C4-2B (cell line): ENCODE measurements around the gene LRWD1.

Experiments
- H3K27ac ChIP-seq: fragments of 450-650 bp; 2 replicates; pipeline ENCODE4 v1.5.1; 2017
- CTCF ChIP-seq: fragments of 450-650 bp; conservative IDR thresholded peaks from 2 replicates; pipeline ENCODE4 v1.5.1; 2017; ENCODE audit warnings: mild to moderate bottlenecking
- ZFX ChIP-seq: fragments of 450-650 bp; IDR thresholded peaks from 2 replicates; pipeline ENCODE4 v1.6.1; 2017

Gene LRWD1

GRCh38 chr7:102424787-102425218 is 40.0 kb upstream of the LRWD1 start:
- no peak overlapping the region for H3K27ac ChIP-seq
- TF ChIP-seq ZFX (no peak), CTCF (no peak)

- no peak overlapping the region for H3K27ac ChIP-seq
- no peak for TF ChIP-seq CTCF
- TF ChIP-seq ZFX: no peak
Observed at GRCh38 chr7:102425639-102426267, 39.0 kb upstream of the LRWD1 start.

GRCh38 chr7:102426268-102427018 is 38.3 kb upstream of the LRWD1 start:
- H3K27ac ChIP-seq: no peak overlapping the region
- TF ChIP-seq CTCF: no peak
- no peak for TF ChIP-seq ZFX

DNA sequence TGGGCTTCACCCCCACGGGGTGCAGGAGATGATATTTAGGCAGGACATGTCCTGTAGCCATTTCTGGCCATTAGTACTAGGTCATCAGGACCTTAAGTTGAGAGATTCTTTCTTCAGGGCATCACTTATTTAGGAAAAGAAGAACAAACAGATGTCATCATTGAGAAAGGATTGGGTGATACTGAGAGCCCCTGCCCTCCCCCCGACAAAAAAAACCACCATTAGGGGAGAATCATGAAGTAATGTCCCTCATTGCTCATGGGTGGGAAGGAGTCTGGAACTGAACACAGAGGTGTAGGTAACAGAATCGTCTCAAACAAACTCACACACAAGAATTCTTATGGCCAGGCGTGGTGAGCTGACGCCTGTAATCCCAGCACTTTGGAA is 37.8 kb upstream of the LRWD1 start:
- no peak overlapping the region for H3K27ac ChIP-seq
- TF ChIP-seq CTCF: no peak

- H3K27ac ChIP-seq: no peak overlapping the region
- no peak for TF ChIP-seq CTCF
- no peak for TF ChIP-seq ZFX
Observed at GRCh38 chr7:102429141-102429899, 35.5 kb upstream of the LRWD1 start.

GRCh38 chr7:102431617-102432298 is 33.0 kb upstream of the LRWD1 start:
- TF ChIP-seq CTCF: no peak
- TF ChIP-seq ZFX: no peak
- H3K27ac ChIP-seq: peak overlapping the region; percentile 56
